Stimulated activated CD4-positive, alpha-beta T cell treated with anti-CD3 and anti-CD28 coated beads, TNF-alpha, amount 100 ng/mL, for 48 hours (primary cell): ENCODE measurements around the gene LRRC49.
"Not testable (repeated sequence)": the region's sequence is repeated elsewhere in the genome, so short reads cannot be mapped to it uniquely, and the experiment has no call there.

Experiments
- DNase-seq, 3 donors: peaks; one replicate each; pipeline ENCODE4 v3.0.0-alpha.2; 2020; ENCODE audit warnings: low read depth in 3 of 3

The LRRC49 gene

DNA sequence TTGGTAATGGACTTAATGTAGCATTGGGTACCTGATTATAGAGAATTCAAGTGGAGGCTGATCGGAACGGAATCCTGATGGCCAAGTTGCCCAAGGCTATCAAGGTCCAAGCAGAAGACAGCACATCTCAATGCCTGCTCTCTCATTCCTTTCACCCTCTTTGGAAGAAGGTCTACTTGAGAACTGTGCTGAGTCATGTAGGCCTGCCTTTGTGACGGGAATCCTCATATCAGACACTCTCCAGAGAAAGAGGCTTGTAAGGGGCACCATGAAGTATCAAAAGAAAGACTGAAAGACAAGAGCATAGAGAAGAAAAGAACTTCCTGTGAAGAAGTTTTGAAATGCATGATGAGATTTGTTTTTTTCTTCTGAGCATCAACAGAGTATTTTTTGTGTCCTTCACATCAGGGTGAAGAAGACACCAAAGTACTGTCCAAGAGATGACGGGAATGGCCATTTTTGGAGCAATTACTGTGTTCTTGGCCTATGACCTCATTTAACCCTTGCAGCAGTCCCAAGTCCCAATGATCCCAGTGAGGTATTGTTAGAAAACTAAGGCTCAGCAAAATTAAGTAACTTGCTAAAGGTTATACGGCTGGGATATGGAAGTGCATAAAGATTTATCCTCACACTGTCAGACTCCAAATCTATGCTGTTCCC is 25.5 kb upstream of the LRRC49 start:
- DNase-seq = no peak

DNA sequence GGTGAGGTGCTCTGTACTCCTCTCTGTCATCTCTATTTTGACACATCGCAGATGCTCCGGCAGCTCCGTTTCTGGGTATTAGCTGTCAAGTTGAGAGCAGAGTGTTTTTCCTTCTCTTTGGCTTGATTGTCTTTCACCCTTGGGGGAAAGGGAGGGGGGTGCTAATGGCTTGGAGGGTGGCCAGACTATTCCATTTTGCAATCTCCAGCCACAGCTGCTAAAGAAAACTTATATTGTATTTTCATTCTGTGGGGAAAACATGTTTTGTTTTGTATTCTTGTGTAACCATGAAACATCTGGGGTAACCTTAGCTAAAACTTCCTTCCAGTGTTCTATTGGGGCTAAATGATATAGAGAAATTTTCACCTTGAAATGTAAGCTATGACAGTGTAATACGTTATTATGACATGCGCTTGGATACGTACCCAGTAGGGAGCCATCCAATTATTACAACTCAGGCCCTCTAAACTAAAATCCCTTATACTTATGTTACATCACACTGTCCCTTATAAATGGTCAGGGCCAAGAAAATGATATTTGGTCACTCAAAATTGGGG is 24.6 kb upstream of the LRRC49 start:
- DNase-seq = no peak

DNA sequence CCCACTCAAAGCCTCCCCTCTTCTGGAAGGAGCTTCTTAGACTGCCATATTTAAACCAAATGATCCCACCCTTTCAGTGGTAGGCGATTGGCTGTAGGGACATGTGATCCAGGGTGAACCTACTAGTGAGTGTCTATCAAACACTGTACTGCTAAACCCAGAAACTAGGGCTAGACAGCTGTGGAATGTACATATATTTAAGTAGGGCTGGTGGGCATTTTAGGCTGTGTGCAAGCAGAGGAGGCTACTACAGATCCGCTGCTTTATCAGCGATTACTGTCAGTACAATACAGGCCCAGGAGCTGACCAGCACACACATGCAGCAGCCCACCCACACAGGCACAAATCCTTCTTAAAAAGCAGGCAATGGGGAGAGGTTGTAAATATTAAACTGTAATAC is 23.3 kb upstream of the LRRC49 start:
- DNase-seq = no peak

DNA sequence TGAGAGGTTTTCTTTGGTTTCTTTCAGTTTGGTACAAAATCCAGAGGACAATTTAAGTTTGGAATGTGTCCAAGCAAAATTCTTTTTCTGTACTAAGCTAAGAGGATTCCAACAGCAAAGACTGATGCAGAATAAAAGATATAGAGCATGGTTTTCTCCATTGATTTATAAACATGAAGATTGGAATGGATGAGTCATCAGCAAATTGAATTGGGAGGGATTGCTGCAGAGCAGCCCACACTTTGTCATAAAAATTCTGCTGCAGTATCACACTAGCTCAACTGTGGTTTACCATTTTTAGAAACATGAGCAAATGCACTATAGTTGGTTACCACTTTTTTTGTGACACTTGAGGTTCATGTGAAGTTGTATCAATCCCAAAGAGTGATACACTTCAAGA is 22.6 kb upstream of the LRRC49 start:
- no peak for DNase-seq

DNA sequence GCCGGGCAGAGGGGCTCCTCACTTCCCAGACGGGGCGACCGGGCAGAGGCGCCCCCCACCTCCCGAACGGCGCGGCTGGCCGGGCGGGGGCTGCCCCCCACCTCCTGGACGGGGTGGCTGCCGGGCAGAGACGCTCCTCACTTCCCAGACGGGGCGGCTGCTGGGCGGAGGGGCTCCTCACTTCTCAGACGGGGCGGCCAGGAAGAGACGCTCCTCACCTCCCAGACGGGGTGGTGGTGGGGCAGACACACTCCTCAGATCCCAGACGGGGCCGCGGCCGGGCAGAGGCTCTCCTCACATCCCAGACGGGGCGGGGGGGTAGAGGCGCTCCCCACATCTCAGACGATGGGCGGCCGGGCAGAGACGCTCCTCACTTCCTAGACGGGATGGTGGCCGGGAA is 21.1 kb upstream of the LRRC49 start:
- DNase-seq = not testable (repeated sequence)

DNA sequence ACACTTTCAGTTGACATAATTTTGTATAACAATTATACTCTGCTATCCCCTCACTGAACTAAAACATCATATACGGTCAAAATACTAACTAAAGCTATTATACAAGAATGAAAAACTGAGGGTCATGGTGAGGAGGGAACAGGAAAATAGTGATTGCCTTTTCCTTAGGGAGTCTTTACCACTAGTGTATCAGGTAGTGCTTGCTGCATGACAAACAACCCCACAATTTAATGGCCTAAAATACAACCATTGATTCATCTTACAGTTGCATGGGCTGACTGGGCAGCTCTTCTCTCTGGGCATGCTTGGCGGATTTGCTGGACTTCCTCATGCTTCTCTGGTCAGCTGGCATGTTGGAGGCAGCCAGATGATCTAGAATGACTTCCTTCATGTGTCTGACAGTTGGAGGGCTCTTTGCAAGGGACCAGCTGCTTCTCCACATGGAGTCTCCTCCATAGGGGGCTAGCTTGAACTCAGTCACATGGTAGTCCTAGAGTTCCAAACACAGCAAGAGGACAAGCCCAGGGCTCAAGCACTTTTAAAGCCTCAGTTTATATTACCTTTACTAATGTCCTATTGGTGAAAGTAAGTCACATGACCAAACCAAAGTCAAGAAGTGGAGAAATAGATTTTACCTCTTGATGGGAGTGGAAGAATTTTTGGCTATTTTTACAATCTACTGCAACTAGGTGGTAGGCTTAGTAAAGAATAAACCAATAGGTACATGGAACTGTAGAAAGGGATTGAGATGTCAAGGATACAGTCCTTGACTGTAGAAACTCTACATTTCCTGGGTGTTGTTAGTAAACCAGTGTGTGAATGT is 19.2 kb upstream of the LRRC49 start:
- no peak for DNase-seq

DNA sequence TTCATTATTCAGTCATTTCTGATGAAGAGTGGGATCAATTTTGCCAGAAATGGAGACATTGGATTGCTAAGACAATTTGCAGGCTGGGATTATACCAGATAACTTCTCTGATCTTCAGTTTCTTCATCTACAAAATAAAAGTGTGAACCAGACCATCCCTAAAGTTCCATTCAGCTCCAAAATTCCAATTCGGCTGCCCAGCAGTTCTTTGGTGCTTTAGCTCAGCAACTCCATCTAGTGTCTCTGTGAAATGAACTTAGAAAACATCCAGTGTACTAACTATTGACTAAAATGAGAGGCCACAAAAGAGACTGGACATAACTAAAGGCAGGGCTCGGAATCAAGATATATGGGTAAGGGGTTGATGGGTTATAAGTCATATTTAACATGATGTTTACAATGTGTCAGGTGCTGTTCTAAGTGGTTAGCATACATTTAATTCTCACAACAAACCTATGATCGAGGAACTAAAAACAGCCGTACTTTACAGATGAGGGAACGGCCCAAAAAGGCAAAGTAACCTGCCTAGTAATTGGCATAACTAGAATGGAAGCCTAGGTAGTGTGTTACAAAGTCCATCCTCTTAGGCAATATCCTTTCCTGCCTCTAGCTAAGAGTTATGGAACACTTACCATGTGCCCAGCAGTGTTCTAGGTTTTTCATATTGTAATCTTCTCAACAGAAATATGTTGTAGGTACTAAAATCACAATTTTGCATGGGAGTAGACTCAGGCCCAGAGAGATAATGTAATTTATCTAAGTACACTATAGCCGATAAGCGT is 17.4 kb upstream of the LRRC49 start:
- DNase-seq = no peak

DNA sequence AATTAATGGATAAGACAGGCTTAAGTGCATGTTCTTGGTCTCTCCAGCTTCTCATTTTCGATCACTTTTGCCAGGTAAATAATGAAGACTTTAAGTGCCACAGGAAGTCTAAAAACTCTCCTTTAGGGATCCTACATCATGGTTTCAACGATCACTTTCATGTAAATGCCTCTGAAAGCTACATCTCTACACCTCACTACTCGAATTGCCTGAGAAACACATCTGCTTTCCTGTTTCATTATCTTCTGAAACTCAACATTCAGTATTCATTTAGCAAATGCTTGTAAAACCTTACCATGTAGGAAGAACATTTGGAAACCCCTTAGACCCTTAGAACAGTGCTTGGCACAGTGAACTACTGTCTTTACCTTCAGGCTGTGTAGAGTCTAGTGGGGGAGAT is 16.6 kb upstream of the LRRC49 start:
- DNase-seq = no peak

DNA sequence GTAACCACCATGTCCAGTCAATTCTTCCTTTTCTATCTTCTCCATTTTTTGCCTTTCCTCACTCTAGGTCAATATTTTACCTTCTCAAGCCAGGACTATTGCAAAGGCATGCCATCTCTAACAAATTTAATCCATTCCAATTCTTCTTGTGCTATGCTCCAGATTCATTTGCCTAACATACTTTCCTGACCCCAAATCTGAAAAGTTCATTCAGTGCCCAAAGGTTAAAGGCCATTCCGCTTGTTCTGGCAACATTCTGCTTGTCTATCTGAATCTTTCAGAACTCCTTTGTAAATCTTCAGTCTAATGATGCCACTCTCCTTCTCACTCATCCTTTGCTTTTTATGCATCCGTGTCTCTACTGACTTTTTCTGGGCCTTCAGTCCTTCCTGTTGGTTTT is 15.9 kb upstream of the LRRC49 start:
- DNase-seq = no peak

DNA sequence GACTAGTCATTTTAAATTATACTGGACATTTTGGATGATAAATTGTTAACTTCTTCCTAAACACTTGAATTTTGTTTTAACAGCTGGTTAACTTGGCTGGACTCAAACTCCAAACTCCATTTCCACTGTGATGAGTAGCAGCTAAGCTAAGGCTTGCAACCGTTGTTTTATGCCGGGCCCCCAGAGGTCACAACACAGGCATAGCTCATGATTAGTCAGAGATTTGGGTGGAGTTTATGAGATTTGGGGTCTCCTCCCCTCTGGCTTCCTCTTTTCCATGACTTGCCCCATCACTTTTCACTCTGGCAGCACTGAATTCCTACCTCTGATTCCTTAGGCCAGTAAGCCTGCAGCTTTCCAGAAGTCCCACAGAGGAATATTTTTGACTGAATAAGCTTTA is 13.2 kb upstream of the LRRC49 start:
- no peak for DNase-seq

DNA sequence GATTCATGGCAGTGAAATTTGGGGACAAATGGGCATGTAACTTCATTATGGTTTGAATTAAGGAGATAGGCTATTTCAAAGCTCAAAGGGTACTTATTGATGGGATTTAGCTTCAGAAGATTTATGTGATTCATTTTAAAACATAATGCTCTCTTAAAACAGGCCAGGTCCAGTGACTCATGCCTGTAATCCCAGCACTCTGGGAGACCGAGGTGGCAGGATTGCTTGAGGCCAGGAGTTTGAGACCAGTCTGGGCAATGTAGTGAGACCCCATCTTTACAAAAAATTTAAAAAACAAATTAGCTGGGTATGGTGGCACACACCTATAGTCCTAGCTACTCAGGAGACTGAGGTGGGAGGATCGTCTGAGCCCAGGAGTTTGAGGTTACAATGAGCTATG is 11.8 kb upstream of the LRRC49 start:
- no peak for DNase-seq

DNA sequence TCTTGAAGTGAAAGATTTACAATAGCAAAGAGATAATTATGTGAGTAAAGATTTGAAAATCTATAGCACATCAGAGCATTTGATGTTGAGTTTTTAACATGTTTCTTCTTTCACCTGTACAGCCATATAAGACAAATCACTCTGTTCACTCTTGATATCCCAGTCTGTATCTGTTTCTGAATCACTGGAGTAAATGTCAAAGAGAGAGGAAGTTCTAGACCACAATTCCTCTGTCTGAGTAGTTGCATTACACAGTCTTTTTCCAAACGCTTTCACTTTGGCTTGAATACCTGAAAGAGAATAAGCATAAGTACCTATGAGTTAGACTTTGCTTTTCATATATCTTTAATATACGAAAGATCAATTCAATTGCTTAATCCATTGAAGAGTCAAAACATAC is 10.3 kb upstream of the LRRC49 start:
- no peak for DNase-seq

DNA sequence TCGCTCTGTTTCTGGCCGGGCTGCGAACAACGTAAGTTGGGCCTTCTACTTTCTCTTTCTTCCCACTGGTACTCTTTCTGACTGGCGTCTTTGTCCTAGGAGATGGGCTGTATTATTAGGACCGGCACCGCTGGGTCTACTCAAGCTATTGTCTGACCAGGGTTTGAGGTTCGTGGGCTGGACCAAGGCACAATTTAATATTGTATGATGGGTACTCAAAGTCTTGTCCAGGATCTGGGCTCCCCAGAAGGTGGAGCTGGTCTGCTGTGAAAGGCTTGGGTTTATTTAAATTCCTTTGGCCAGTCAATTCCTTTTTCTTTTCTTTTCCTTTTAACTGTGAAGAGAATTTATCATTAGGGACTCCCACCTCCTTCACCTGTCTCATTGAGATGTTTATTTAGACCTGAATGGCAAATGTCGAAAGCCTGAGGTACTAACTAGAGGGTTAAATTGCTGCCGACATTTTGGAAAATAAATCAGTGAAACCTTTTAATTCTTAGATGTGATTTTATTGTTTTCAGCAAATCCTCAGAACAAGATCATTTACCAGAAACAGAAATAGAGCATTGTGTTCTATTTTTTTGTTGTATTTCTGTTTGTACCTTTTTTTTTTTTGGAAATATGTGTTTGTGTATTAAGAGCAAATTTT is 410 bp downstream of the LRRC49 start:
- DNase-seq = no peak

DNA sequence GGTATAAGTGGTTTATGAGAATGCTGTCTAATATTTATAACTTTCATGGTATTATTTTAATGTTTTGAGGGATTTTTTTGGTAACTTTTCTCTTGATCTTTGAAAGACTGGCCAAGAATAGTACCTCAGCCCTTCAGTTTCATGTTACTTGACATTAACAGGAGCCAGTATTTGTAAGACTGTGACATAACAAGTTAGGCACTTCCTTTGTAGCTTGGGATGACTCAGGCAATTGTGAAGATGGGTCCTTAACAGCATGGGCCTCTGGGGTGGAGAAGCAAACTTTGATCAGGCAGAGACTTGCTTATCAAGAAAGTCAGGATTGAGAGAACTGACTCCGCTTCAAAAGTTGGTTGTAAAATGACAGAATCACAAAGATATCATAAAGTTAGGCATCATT is 9.5 kb downstream of the LRRC49 start:
- no peak for DNase-seq

DNA sequence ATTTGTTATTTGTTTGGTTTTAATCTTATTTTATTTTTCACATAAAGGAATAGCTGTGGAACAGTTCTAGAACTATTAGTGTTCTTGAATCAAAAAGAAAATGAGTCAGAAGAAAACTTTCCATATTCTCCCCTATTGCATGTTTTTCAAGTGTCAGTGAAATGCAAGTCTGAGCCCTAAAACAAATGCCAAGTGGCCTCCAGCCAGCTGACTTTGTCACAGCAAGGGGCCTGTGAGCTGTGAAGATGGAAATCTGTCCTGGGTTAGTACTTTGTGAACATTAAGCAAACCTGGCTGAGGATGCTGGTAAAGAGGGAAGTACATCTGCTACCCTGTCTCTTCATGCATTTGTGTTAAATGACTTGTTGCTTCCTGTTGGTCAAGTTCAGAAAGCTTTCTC is 14.2 kb downstream of the LRRC49 start:
- DNase-seq = no peak

DNA sequence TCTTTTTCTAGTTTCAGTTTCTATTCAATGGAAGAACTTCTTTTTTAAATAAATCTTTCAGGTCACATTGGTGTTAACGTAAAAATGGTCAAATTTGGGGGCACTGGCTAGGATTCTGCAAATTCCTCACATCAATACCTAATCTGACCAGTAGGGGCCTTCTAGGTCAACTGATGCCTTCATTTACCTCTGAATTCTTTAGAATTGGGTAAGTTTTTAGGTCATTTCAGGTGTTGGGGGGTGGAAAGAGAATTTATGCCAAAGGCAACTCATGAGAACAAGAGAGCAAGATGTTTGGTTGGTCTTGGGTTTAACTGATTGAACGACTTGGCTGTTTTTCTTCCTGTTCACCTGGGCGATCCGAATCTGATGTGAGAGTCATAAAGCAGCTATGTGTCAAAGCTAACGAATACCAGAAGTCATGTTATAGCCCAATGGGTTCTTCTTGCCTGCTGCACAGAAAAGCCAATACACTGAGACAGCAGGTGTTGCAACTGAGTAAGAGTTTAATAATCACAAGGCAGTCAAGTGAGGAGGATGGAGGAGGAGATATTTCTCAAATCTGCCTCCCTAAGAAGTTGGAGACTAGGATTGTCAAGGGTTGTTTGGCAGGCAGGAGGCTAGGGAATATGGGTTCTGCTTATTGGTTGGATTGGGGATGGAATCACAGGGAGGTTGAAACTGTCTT is 15.3 kb downstream of the LRRC49 start:
- DNase-seq = no peak

DNA sequence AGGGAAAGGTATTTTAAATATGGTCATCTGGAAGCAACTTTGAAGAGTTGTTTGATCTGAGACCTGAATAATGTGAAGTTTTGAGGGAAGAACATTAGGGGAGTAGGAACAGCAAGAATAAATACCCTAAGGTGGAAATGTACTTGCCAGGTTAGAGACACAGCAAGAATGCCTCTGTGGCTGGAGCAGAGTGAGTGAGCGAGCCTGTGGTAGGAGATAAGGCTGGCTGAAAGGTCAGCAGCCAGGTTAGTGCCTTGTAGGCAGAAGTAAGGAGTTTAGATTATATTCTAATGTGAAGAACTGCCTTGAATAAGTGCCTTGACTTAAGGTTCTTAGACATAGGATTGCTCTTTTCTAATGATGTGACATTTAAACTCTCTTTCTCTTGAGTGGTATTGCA is 18.3 kb downstream of the LRRC49 start:
- DNase-seq = no peak

DNA sequence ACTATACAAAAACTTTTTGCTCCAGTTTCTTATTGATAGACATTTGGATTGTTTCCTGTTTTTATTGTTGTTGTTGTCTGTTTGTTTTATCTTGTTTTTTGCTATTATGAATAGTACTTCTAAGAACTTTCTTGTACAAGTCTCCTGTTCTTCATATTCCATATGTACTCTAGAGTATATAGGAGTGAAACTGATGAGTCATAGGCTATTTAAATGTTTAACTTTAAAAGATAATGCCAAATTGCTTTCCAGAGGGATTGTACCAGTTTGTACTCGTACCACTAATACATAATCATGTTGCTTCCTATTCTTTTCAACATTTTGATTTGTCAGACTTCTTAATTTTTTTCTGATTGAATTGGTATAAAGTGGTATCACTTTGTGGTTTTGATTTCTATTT is 19.6 kb downstream of the LRRC49 start:
- no peak for DNase-seq

DNA sequence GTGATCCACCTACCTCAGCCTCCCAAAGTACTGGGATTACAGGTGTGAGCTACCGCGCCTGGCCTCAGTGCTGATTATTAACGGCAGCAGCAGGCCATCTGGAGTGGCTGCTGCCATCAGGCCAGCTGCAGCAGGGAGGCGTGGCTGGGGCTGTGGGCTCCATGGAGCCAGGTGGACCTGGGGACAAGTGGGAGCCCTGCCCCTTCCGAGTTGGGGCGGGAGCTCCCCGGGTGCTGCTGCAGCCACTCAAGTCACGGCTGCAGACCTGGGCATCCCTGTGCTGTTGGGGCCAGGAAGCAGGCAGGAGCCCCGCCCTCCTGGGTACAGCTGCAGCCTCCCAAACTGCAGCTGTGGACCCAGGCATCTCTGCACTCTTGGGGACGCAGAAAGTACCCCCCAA is 23.9 kb downstream of the LRRC49 start:
- DNase-seq = no peak

DNA sequence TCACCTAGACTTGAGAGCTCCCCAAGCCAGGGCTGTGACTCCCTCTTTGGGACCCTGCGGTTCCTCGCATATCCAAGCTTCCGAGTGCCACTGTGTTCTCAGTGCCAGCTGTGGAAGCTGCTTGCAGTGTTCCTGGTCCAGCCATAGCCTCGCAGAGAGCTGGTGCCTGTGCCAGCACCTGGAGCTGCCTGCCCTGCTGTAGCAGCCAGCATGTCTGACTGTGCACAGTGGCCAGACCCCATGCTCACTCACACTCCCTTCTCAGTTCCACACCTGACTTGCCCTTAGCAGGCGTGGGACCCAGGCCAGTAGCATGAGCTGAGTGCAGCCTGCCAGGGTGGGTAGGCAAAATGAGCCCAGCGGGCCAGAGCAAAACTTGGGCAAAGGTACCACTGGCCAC is 25.3 kb downstream of the LRRC49 start:
- no peak for DNase-seq

DNA sequence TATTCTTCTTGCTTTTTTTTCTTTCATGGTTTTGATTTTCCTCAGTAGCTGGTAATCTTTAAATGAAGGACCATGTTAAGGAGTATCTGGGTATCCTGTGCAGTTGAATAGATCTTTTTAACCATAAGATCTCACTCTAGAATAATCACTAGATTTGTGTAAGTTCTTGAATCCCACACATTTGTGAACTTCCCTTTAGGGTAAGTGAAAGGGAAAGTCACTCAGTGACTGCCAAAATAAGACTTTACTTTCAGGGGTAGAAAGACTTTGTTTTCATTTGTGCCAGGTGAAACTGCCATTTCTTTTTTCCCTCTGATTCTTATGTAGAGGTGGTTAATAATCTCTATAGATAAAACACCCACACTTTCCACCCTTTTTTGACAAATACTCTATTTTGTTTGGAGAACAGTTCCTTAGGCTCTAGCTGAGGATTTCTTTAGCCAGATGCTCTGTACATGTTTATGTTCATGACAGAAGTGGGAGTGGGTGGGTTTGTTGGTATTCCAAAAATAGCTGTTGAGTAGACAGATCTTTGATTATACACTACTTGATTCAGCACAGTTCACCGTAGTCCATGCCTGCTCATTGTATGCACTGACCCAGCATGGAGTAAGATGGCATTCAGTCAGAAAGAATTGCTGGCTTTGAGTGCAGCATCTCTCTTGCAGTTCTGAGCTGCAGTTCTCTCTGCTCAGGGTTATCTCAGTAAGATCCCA is 28.5 kb downstream of the LRRC49 start:
- DNase-seq = no peak
